Activated CD8-positive, alpha-beta T cell treated with anti-CD3 and anti-CD28 coated beads, Interleukin-2, amount 10 ng/mL, durations not matched to agents 7 days and 5 days (primary cell): ENCODE results near the gene DAAM1. TPM values are rescaled to one million over a fixed set of nuclear protein-coding genes. Genes with fewer than 3 reads are reported as not detected.

Experiments
- ATAC-seq: fragments of 150-1000 bp; cut with Tn5 transposase; one replicate; pipeline ENCODE4 v1.10.0; 2021; ENCODE audit warnings: moderate library complexity
- CTCF ChIA-PET: fragments of 350-600 bp; sonication (Branson Sonifier 250); formaldehyde crosslinking; loops from one replicate; lab custom pipeline; 2021; ENCODE audit warnings: antibody characterized with exemption; lab: Charles Lee
- POLR2A ChIA-PET: fragments of 350-600 bp; sonication (Branson Sonifier 250); formaldehyde crosslinking; loops from one replicate; lab custom pipeline; 2021; ENCODE audit warnings: antibody characterized with exemption; lab: Charles Lee
- DNase-seq: peaks from one replicate; pipeline ENCODE4 v3.0.0-alpha.2; 2020
- H3K27ac Mint-ChIP-seq: one replicate; pipeline ENCODE4 v1.8.0; 2021; ENCODE audit warnings: mild to moderate bottlenecking, mixed read lengths
- H3K27me3 Mint-ChIP-seq: one replicate; pipeline ENCODE4 v1.8.0; 2021; ENCODE audit warnings: low read depth, mixed read lengths
- H3K36me3 Mint-ChIP-seq: one replicate; pipeline ENCODE4 v1.8.0; 2021; ENCODE audit warnings: low read depth, mixed read lengths
- H3K4me1 Mint-ChIP-seq: one replicate; pipeline ENCODE4 v1.8.0; 2021; ENCODE audit warnings: low read depth, mixed read lengths
- H3K4me3 Mint-ChIP-seq: one replicate; pipeline ENCODE4 v1.8.0; 2021; ENCODE audit warnings: mild to moderate bottlenecking, mixed read lengths
- H3K9me3 Mint-ChIP-seq: one replicate; pipeline ENCODE4 v1.8.0; 2022; ENCODE audit warnings: mixed read lengths; ENCODE audit not compliant: insufficient read depth
- total RNA-seq, 2 experiments: library from RNA; stranded (reverse); gene quantifications; one replicate each; pipeline ENCODE4 v1.2.3, GENCODE V29; 2021

Gene DAAM1
- total RNA-seq, 2 experiments from 2014 or later, result 20.4 to 24.9 TPM

DNA sequence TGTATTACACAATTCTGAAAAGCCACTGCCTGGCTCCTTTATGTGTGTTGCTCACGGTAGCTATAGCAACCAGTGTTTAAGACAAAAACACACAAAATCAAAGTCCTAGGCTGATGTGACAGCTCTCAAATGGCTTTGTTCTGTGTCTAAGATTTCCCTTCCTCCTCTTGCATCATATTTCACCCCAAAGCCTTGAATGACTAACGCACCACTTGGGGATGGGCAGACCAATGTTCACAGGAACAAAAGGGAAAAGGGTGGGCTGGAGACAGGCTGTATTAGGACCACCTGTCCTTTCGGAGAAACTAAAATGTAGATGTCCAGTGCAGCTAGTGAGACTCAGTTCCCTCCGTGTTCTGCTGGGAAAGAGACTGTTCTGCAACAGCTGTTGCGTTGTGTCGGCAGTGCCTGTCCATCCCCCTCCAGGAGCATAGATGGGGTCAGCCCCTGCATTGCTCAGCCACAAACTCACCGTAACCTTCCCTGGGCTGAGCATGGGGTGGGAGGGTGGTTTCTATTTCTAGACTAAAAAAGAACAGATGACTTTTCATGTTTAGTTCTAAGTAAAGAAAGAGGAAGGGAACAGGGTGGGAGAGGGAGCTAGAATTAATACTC, 26.8 kb upstream of the DAAM1 start:
- no peak overlapping the region for H3K4me3 Mint-ChIP-seq
- H3K9me3 Mint-ChIP-seq, result no peaks in the 10 kb centered on the region
- no peaks in the 10 kb centered on the region for H3K36me3 Mint-ChIP-seq
- H3K27me3 Mint-ChIP-seq, result peaks cover 15% of the 10 kb centered on the region
- peaks cover 6% of the 10 kb centered on the region for H3K4me1 Mint-ChIP-seq
- peak; percentile 57 for ATAC-seq
- DNase-seq, result no peak
- no peak overlapping the region for H3K27ac Mint-ChIP-seq
- POLR2A ChIA-PET, result no interaction called here
- CTCF ChIA-PET, result no interaction called here

DNA sequence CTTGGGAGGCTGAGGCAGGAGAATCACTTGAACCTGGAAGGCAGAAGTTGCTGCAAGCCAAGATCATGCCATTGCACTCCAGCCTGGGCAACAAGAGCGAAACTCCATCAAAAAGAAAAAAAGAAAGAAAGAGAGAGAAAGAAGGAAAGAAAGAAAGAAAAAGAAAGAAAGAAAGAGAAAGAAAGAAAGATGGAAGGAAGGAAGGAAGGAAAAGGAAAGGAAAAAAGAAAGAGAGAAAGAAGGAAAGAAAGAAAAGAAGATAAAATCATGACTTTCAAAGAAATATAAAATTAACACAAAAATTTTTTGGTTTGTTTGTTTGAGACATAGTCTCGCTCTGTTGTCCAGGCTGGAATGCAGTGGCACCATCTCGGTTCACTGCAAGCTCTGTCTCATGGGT, 22.2 kb upstream of the DAAM1 start:
- CTCF ChIA-PET, result interaction anchor here (0.6 kb wide), 1 partner anchor 1018 kb away, joined by 3 read pairs; no protein-coding TSS in a partner anchor
- POLR2A ChIA-PET, result no interaction called here
- H3K36me3 Mint-ChIP-seq, result no peaks in the 10 kb centered on the region
- no peak overlapping the region for H3K27ac Mint-ChIP-seq
- DNase-seq, result no peak
- H3K4me3 Mint-ChIP-seq, result no peak overlapping the region
- H3K9me3 Mint-ChIP-seq, result no peaks in the 10 kb centered on the region
- peaks cover 6% of the 10 kb centered on the region for H3K4me1 Mint-ChIP-seq
- H3K27me3 Mint-ChIP-seq, result peaks cover 12% of the 10 kb centered on the region
- no peak for ATAC-seq

DNA sequence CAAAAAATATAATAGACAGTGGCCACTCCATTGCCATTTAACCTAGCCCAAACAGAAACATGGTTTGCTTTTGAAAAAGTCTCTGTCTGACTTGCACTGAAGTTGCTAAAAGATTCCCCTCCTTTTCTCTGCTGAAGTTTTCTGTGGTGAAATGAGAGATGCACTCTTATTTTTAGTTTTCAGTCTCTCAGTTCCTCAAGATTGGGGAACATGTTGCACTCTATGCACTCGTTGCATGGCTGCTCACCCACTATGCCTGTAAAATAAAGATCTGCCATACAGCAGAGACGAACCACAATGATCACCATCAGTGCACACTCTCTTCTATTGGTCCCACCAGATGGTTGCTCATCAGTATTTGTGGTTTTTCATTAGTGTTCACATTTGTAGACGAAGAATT, 13.1 kb upstream of the DAAM1 start:
- H3K9me3 Mint-ChIP-seq, result no peaks in the 10 kb centered on the region
- H3K4me3 Mint-ChIP-seq, result no peak overlapping the region
- peaks cover 4% of the 10 kb centered on the region for H3K4me1 Mint-ChIP-seq
- ATAC-seq, result no peak
- H3K36me3 Mint-ChIP-seq, result no peaks in the 10 kb centered on the region
- CTCF ChIA-PET, result no interaction called here
- peaks cover 18% of the 10 kb centered on the region for H3K27me3 Mint-ChIP-seq
- POLR2A ChIA-PET, result no interaction called here
- no peak for DNase-seq
- no peak overlapping the region for H3K27ac Mint-ChIP-seq

DNA sequence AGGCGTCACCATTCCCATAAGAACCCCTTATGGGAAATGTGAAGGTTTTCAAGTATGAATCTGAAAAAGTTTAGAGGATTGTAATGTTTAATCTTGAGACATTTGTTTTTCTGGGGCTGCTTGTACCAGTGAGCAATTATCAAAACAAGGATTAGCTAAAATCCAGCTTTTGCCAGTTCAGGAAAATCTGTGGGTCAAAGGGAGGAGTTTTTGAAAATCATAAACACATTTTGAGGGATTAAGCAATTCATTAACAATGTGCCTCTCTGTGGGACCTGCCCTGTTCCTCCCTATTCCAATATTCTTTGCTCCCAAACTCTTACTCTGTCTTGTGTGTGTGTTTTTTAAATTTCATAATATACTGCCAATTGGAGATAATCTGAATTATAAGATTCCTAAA, 11.7 kb upstream of the DAAM1 start:
- Mint-ChIP-seq H3K4me1 (peaks cover 4% of the 10 kb centered on the region), H3K9me3 (no peaks in the 10 kb centered on the region), H3K36me3 (no peaks in the 10 kb centered on the region), H3K27ac (no peak overlapping the region), H3K4me3 (no peak overlapping the region), H3K27me3 (peaks cover 15% of the 10 kb centered on the region)
- POLR2A ChIA-PET, result interaction anchor here (1.0 kb wide), 1 partner anchor 12 kb away, joined by 4 read pairs; the partner anchor contains the start of gene DAAM1
- DNase-seq, result no peak
- CTCF ChIA-PET, result no interaction called here
- ATAC-seq, result no peak

DNA sequence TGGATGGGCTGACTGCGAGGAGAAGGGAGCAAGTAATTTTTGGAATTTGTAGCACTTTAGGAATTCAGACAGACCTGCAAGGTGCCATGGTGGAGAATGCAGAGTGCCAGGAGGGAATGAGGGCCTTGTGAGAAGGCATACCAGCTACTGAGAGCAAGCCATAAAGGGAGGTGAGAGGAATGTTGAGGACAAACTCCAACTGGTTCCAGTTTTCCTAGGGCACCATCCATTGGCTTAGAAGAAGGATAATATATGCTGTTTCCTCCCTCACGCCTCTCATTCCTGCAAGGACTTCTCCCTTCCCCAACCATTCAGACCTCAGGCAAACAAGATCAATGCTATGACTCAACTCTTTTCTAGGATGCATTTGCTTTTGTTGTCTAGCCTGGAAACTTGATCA, 11.2 kb upstream of the DAAM1 start:
- DNase-seq (no peak), ATAC-seq (no peak)
- Mint-ChIP-seq H3K4me1 (peaks cover 4% of the 10 kb centered on the region), H3K4me3 (no peak overlapping the region), H3K36me3 (no peaks in the 10 kb centered on the region), H3K27me3 (peaks cover 15% of the 10 kb centered on the region), H3K27ac (no peak overlapping the region), H3K9me3 (no peaks in the 10 kb centered on the region)
- CTCF ChIA-PET, result no interaction called here
- POLR2A ChIA-PET, result interaction anchor here (1.0 kb wide), 1 partner anchor 12 kb away, joined by 4 read pairs; the partner anchor contains the start of gene DAAM1

DNA sequence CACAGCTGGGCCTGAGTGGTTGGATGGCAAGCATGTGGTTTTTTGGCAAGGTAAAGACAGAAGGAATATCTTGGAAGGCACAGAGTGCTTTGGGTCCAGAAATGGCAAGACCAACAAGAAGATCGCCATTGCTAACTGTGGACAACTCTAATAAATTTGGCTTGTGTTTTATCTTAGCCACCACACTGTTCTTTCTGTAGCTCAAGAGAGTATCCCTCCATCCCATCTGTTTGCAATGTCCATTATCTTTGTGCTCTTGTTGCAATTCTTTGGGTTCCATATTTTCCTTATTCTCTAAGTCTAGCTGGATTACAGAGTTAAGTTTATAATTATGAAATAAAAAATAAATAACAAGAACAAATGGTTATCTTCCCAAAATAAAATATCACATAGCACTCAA, 6.7 kb upstream of the DAAM1 start:
- Mint-ChIP-seq H3K4me1 (peaks cover 5% of the 10 kb centered on the region), H3K27me3 (peaks cover 35% of the 10 kb centered on the region), H3K9me3 (no peaks in the 10 kb centered on the region), H3K27ac (no peak overlapping the region), H3K36me3 (no peaks in the 10 kb centered on the region), H3K4me3 (no peak overlapping the region)
- CTCF ChIA-PET, result no interaction called here
- POLR2A ChIA-PET, result no interaction called here
- DNase-seq, result no peak
- no peak for ATAC-seq

DNA sequence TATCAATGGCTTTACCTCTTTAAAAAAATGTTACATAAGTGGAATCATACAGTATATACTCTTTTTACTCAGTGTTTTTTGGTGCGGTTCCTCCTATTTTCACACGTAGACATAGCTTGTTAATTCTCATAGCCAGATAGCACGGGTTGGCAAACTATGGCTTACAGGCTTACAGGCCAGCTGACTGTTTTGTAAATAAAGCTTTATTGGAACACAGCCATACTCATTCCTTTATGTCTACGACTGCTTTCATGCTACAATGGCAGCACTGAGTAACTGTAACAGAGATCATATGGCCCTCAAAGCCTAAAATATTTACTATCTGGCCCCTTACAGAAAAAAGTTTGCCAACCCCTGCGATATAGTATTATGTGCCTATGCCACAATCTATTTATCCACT, 5.8 kb upstream of the DAAM1 start:
- Mint-ChIP-seq H3K4me1 (peaks cover 13% of the 10 kb centered on the region), H3K27ac (no peak overlapping the region), H3K9me3 (no peaks in the 10 kb centered on the region), H3K27me3 (peaks cover 37% of the 10 kb centered on the region), H3K4me3 (no peak overlapping the region), H3K36me3 (no peaks in the 10 kb centered on the region)
- no peak for DNase-seq
- CTCF ChIA-PET, result no interaction called here
- POLR2A ChIA-PET, result no interaction called here
- no peak for ATAC-seq

DNA sequence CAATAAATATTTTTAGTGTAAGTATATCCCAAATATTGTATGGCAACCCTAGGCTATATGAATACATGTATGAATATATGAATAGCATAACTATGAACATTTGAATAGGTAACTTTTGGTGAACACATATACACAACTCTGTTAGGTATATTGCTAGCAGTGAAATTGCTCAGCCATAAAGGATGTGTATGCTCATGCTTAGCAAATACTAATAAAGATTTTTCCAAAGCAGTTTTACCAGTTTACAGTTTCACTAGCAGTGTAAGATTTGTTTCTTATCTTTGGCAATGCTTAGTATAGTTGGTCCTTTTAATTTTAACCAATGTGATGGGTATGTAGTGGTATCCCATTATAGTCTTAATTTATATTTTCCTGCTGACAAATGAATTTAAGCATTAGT, 5.3 kb upstream of the DAAM1 start:
- CTCF ChIA-PET, result interaction anchor here (1.3 kb wide), 1 partner anchor 32 kb away, joined by 3 read pairs; no protein-coding TSS in a partner anchor
- DNase-seq, result no peak
- Mint-ChIP-seq H3K4me3 (no peak overlapping the region), H3K27ac (no peak overlapping the region), H3K36me3 (no peaks in the 10 kb centered on the region), H3K4me1 (peaks cover 15% of the 10 kb centered on the region), H3K27me3 (peaks cover 37% of the 10 kb centered on the region), H3K9me3 (no peaks in the 10 kb centered on the region)
- no peak for ATAC-seq
- POLR2A ChIA-PET, result no interaction called here

DNA sequence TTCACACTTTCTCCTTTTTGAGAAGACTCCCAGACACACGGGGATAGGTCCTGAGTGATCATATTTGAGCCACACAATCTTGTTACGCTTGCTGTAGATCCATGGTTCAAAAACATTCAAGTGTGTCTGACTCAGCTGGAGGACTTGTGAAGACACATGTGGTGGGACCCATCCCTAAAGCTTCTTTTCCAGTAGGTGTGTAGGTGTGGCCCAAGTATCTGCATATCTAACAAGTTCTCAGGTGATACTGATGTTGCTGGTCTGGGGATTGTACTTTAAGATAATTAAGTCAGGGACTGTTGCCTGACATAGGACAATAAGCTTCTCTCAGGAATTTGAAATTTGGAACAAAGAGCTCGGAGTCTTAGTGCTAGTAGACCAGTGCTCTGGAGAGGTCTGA, 4.1 kb upstream of the DAAM1 start:
- CTCF ChIA-PET, result interaction anchor here (1.3 kb wide), 2 partner anchors 33 to 248 kb away, joined by 3 read pairs; no protein-coding TSS in a partner anchor
- no peak for DNase-seq
- no peaks in the 10 kb centered on the region for H3K9me3 Mint-ChIP-seq
- no peak overlapping the region for H3K4me3 Mint-ChIP-seq
- H3K4me1 Mint-ChIP-seq, result peaks cover 11% of the 10 kb centered on the region
- POLR2A ChIA-PET, result no interaction called here
- ATAC-seq, result no peak
- no peaks in the 10 kb centered on the region for H3K36me3 Mint-ChIP-seq
- H3K27ac Mint-ChIP-seq, result no peak overlapping the region
- H3K27me3 Mint-ChIP-seq, result peaks cover 32% of the 10 kb centered on the region

DNA sequence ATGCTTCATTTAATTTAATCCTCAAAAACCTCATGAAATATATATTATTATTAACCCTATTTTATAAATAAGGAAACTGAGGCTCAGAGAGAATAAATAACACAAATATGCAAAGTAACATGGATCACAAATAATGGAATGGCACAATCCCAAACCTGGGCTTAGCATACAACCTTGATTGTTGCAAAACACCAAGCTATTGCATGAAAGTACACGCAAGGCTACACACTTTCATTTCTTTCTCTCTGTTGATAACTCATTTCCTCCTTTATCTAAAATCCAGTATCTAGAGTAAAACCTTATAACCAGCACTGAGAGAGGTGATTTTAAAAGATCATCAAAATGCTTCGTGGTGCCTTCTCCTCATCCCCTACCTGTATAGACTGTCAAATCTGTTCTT, 2.8 kb upstream of the DAAM1 start:
- CTCF ChIA-PET, result no interaction called here
- Mint-ChIP-seq H3K27ac (no peak overlapping the region), H3K4me1 (peaks cover 23% of the 10 kb centered on the region), H3K9me3 (no peaks in the 10 kb centered on the region), H3K36me3 (no peaks in the 10 kb centered on the region), H3K4me3 (no peak overlapping the region), H3K27me3 (peaks cover 28% of the 10 kb centered on the region)
- ATAC-seq (no peak), DNase-seq (no peak)
- POLR2A ChIA-PET, result no interaction called here

DNA sequence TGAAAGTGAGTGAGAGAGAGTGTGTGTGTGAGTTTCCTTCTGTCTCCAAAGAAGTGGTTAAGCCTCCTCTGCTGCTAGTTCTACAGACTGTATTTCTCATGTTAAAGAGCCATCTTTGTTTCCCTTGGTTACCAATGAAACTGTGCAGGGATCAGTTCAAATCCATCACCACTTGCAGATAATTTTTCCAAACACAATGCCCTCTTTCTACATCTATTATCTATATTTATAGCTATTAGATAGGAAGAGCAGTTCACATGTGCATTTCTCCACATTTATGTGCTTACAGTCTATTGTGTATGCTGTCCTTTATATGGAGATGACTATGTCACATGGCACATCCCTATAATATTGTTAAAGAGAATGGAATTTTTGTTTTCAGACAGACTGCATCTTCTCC, 2.2 kb upstream of the DAAM1 start:
- H3K4me1 Mint-ChIP-seq, result peaks cover 27% of the 10 kb centered on the region
- H3K36me3 Mint-ChIP-seq, result no peaks in the 10 kb centered on the region
- DNase-seq (no peak), ATAC-seq (no peak)
- H3K4me3 Mint-ChIP-seq, result no peak overlapping the region
- ChIA-PET CTCF (no interaction called here), POLR2A (no interaction called here)
- no peaks in the 10 kb centered on the region for H3K9me3 Mint-ChIP-seq
- H3K27me3 Mint-ChIP-seq, result peaks cover 28% of the 10 kb centered on the region
- no peak overlapping the region for H3K27ac Mint-ChIP-seq

DNA sequence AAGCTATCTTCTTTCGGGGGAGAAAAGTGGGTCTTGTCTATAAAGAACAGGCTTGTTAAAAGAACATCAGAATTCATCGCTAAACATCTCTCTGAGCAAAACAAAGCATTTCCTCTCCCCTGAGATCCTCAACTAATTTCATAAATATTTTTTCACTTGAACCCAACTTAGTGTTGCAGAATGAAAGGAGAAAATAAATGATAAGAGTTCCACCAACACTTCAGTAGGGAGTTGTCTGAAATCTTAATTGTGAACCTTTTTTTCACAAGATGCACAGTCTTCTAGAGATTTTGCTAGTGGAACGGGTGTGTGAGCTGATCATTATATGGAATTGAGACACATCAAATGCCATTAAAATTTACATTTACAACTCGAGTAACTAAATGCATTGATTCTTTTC, 1.3 kb upstream of the DAAM1 start:
- Mint-ChIP-seq H3K27me3 (peaks cover 28% of the 10 kb centered on the region), H3K4me1 (peaks cover 27% of the 10 kb centered on the region), H3K4me3 (peak overlapping the region; percentile 94), H3K36me3 (no peaks in the 10 kb centered on the region), H3K27ac (no peak overlapping the region), H3K9me3 (no peaks in the 10 kb centered on the region)
- ATAC-seq (no peak), DNase-seq (no peak)
- ChIA-PET CTCF (no interaction called here), POLR2A (no interaction called here)
